GM20431 (cell line): ENCODE data around the gene RAB4A.
"Not testable (repeated sequence)": the region's sequence is repeated elsewhere in the genome, so short reads cannot be mapped to it uniquely, and the experiment has no call there.

Experiments
- in situ Hi-C: fragments of 300-500 bp; cut with MseI, MboI; formaldehyde crosslinking; loops from one replicate; pipeline ENCODE4 v1.15.0; 2020; ENCODE audit warnings: low sequenced_read_pairs; ENCODE audit not compliant: unreplicated experiment

RAB4A gene

DNA sequence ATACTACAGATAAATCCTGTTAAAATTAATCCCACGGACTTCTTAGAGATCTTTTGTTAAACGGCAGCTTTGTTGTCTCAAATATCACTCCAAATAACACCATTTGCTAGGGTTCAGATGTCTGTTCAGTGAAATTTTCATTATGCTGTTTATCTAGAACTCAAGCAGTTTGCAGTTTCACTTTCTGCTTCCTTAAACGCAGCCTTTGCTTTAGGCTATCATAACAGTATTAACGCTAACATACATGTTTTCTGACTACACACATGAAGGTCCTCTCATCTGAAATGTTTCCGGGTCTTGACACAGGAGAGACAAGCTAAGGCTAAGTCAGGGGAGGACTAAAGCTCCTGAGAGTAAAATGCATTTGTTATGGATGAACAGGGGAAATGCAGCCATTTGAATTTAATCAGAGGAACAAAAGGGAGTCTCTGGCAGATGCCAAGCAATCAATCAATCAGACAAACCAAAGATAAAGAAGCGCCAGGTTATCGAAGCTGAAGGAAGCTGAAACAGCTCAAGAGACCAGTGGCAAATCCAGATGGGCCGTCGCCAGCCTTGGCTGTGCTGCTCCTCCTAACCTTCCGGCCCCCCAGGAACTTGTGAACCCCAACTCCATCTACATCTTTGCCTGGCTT is 55.1 kb downstream of the RAB4A start:
- in situ Hi-C loops = no loop called here

DNA sequence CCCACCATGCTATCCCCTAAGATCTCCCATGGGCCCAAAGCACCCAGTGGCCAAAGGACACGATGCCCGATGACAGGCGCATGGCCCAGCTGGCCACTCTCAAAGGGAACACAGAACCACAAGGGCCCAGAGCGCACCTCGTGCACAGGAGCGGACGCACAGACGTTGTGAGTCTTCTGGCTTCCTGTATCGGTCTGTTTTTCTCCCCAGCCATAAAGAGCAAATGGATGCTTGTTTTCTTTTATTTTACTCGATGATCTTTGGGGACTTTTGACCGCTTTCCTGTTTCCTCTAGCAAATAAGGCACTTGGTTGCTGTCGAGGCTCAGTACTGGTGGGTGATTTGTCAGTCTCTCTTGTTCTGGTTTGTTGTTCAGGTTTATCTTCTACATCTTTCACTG is 55.7 kb downstream of the RAB4A start:
- in situ Hi-C loops = no loop called here

DNA sequence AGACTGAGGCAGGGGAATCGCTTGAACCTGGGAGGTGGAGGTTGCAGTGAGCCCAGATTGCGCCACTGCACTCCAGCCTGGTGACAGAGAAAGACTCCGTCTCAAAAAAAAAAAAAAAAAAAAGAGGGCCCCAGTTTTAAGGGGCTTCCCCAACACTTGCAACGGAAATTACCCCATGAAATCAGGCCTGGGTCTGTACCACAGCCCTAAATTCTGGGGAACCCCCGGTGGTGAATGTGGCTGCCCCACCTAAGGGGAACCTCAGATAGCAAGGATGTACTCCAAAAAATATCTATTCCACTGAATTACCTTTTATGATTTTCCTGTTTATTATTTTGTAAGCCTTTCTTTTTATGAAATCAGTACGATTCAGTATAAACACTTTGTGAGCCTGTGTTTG is 56.9 kb downstream of the RAB4A start:
- in situ Hi-C loops = not testable (repeated sequence)

DNA sequence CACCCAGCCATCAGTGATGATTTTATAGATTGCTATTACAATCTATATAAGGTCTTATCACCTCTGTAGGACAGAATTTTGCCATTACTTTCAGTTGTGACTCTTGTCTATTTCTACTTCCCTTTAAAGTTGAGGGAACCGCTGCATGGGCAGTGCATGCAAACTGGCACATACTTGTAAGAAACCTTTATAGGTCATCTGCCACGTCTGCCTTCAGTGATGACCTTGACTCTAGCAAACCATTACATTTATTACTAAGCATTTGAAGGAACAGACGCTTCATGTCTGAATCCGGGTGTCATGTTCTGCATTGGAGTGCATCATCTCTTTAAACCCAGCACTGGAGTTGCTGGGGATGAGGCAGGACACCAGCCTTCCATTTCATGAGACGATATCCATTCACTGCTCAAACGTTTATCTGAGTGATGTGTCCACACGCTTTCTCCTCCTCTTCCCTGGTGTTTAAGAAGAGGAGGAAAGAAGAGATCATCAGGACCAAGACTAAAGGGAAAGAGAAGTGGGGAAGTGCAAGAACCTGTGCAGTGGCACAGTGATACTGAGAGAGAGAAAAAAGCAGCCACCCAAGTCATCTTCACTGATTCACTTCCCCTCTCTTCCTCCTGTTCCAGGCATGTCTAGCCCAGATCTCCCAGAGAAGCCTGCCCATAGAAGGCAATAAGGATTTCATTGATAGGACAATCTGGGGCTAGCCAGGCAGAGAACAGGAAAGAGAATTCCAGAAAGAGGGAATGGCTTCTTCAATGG is 57.9 kb downstream of the RAB4A start:
- in situ Hi-C loops = no loop called here

DNA sequence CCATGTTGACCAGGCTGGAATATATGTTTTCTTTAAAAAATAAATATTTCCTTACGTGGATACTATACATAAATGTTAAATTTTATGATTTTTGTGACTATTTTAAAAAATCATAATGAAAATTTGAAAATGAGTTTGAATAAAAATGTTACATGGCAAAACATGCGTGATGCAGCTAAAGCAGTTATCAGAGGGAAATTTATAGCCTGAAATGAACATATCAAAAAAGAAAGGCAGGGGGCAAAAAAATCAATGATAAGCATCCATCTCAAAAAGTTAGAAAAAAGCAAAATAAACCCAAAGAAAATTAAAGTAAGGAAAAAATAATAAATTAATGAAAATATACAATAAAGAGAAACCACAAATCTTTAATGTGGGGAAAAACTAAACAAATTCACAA is 63.4 kb downstream of the RAB4A start:
- in situ Hi-C loops = no loop called here

DNA sequence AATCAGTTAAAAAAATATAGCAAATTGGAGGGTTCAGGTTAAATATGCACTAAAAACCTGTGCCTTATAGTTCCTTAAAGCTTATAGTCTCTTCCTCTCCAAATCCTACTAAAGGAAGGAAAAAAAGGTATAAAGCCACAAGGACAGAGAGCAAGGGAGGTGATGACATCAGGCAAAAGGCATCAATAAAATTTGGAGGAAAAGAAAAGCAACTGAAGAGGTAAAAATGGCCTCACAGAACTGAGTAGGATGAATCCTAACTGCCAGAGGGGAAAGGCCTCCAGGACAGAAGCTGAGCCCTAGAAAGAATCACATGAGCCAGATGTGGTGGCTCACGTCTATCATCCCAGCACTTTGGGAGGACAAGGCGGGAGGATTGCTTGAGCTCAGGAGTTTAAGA is 63.8 kb downstream of the RAB4A start:
- in situ Hi-C loops = no loop called here

DNA sequence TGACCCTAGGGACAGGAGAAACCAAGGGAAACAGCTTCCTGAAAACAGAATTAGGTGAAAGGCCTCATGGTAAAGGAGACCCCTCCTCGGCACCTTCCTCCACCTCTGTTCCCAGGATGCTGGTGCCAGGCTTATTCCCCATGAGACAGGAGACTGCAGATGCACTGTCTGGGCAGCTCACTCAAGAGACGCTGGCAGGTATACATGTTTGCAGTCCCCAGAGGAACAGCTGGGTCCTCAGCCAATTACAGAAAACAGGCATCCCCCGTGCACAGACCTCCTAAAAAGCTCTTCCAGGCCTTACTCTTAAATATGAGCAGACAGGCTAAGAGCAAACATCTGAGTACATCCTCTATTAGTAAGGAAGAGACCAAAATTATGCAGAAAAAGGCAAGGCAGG is 65.4 kb downstream of the RAB4A start:
- in situ Hi-C loops = no loop called here

DNA sequence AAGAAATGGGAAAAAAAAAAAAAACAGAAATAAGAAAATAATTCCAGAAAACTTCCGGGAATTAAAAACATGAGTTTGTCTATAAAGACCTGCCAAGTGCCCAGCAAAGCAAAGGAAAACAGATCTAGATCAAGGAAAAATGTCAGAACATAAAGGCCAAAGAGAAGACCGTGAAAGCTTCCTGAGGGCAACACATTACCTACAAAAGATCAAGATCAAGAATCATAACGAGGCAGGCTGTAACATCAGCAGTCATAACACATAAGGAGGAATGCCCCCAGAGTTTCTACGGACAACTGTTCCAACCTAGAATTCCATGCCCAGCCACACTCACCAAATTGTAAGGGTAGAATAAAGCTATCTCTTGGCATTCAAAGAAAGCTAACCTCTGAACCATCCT is 68.2 kb downstream of the RAB4A start:
- in situ Hi-C loops = no loop called here

DNA sequence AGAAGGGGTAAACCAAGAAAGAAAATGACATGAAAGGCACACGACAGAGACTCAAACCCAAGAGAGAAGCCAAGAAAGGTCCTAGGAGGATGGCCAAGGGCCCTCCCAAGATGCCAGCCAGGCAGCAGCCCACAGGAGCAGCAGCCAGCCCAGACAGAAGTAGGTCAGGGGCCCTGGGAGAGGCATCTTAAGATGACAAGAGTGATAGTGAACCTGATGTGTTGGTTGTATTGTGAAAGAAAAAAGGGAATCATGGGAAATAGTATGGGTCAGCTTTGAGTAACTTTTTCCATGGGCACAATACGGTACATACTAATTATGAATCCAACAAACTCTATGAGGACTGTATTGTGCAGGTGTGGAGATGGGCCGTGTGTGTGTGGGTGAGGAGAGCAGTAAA is 68.6 kb downstream of the RAB4A start:
- in situ Hi-C loops = no loop called here

DNA sequence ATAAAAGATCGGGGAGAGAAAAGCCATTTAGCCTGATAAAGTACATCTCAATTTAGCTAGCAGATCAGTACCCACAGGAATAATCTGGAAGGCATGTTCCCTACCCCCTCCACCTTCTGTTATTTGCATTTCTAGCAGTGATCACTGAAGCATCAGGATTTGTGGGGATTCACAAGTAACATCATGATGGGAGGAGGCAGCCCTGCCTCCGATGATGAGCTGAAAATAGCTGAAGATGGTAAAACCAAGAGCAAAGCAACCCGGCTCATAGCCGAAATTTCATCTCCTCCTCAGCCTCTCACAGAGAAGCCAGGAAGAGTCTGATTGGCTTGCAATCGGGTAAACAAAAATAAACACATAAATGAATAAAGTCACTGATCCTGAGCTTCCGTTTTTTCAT is 69.6 kb downstream of the RAB4A start:
- in situ Hi-C loops = no loop called here

DNA sequence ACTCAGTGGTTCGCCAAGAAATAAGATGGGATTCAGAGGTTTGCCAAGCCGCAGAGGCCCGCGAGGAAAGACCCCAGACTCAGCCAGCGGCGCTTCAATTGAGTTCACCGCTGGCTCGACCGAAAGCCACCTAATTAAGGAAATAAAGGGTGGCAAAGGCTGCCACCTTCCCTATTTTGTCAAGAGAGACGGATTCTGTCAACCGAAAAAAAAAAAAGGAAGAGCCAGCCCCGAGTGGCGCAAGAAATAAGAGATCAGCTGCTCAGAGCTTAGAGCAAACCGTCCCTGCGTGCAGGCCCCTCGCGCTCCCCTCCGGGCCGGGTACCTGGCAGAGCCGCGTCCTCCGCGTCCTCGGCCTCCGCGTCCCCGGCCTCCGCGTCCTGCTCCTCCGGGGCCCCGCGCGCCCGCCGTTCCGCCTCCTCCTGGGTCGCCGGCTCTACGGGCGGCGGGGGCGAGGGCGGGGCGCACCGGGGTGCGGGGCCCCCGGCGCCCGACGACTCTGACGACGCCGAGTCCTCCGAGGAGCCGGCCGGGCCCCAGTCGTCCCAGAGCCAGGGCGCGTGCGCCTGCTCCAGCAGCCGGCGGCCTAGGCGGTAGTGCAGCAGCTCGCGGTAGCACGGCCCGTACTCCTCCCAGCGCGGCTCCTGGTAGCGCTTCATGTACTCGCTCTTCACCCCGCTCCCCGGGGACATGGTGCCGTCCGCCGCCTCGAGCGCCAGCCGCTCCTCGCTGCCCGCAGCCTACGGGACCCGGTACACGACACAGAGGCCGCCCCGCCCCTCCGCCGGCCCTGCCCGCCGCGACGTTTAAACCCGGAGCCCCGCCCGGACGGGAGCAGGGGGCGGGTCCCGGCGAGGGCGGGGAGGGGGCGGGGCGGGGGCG is 71.1 kb downstream of the RAB4A start:
- in situ Hi-C loops = no loop called here

DNA sequence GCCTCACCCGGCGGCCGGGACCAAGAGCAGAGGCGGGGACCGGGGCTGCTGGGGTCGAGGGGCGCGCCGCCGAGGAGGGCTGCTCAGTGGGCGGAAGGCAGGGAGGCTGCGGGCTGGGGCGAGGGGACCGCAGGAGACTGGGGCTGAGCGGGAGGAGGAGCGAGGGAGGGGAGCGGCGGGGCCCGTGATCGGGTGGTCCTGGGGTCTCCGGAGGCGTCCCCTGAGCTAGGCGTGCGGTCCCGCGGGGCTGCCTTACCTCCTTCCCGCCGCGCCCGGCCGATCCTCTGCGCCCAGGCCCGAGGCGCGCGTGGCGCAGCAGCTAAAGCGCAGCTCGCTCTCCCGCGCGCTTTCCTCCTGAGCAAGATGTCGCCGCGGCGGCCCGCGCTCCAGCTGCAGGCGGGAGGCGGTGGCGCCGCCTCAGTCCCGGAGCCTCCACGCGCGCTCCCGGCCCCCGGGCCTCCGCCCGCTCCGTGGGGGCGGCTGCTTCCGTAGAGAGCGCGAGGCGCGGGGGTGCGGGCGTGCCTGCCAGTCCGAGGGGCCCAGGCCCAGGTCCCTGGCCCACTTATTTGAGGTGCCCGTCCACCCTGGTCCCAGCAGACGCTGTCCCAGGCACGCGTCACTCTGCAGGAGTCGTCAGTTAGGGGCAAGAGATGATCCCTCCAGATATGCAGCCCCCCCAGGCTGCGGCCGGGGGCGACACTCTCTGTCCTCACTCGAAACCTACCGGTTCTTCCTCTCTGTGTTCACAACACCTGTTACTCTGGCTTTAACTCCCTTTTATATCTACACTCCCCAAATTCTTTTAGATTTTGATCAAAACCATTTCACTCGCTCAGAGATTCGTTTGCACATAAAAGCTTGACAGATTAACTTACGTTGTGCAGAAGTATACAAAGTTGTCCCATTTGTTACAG is 72.0 kb downstream of the RAB4A start, which contains the start of gene CCSAP:
TSS of gene CCSAP (minus strand) at position 392 of the 914 bp plus-strand sequence. CDS start 582 bp downstream, outside the sequence.
- in situ Hi-C loops = no loop called here

DNA sequence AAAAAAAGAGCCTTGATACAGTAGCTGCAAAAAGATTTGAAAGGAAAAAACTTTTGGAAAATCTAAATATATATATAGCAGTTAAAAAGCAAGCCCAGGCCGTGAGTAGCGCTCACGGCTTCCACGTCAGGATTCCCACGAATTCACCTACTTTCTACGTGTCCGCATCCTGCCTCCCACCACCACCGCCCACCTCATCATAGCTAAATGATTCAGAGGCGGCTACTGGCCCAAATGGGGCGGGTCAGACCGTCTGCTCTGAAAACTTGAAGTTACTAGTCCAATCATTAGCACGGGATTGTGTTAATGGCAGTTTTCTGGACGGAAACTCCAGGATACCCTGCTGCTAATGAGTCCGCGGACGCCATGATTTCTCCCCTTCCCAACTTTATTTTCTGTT is 73.2 kb downstream of the RAB4A start:
- in situ Hi-C loops = no loop called here

DNA sequence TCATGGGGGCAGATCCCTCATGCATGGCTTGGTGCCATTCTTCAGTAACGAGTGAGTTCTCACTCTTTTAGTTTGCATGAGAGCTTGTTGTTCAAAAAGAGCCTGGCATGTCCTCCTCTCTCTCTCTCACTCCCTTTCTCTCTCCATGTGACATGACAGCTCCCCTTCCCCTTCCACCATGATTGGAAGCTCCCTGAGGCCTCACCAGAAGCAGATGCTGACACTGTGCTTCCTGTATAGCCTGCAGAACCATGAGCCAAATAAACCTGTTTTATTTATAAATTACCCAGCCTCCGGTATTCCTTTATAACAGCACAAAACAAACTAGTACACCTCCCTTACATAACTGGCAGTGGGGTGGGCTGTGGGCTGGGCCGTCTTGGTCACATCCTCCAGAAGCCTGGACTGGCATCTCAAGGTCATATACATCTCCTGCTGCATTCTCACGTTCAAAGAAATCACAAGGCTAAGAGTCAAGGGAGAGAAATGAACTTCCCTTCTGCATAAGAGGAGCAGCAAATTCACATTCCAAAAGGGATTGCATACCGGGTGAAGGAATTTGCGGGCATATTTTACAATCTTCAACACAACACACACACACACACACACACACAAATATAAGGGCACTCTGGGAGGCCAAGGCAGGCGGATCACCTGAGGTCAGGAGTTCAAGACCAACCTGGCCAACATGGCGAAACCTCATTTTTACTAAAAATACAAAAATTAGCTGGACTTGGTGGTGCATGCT is 74.2 kb downstream of the RAB4A start:
- in situ Hi-C loops = no loop called here

DNA sequence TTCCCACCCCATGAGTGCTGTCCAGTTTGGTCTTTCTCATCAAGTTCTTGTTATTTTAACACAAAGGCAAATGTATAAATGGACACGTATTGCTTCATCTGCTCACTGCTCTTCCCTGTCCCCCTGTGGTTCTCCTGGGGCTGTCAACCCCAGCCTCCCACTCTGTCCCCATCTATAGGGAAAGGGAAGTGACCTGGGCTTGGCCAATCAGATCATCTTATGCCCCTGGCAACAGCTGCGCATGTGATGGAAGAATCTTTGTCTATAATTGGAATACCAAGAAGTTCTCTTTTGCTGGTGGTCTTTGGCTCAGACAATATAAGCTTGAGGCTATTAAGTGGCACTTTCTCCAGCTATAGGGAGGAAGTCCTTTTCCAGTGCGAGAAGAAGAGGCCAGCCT is 76.6 kb downstream of the RAB4A start:
- in situ Hi-C loops = no loop called here

DNA sequence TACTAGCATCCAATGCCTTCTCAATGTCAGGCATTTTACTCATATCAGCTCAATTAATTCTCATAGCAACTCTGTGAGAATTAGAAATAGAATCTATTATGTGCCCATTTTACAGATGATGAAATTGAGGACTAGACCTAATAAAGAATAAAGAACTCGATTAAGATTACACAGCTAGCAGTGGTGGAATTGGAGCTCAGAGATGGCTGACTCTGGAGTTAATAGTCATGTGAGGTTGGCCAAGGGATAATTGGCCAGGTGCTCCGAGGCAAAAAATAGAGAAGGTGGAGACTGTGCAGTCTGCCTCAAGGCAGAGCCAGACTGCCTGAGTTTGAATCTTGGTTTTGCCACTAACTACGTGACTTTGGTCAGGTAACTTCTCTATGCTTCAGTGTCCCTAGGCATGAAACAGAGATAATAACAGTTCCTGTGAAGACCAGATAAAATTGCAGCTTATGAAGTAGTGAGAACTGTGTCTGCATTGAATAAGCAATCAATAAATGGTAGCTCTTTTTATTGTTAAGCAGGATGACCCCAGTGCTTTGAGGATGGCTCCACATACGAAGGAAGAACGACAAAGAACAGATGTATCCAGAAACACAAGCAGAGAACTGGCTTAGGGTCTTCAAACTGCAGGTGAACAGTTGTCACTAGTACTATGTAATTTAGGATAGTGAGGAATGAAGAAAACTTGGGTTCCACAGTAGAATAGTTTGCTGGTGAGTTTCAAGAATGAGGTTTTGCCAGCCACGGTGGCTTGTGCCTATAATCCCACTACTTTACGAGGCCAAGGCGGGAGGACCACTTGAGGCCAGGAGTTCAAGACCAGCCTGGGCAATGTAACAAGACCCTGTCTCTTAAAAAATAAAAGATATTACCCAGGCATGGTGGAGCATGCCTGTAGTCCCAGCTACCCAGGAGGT is 78.8 kb downstream of the RAB4A start:
- in situ Hi-C loops = no loop called here

DNA sequence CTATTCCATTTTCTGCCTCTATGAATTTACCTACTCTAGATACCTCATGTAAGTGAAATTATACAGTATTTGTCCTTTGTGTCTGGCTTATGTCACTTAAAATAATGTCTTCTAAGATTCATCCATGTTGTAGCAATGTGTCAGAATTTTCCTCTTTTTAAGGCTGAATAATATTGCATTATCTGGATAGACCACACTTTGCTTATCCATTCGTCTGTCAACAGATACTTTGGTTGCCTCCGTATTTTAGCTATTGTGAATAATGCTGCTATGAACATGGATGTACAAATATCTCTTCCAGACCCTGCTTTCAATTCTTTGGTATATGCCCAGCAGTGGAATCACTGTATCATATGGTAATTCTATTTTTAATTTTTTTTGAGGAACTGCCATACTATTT is 82.1 kb downstream of the RAB4A start:
- in situ Hi-C loops = no loop called here

DNA sequence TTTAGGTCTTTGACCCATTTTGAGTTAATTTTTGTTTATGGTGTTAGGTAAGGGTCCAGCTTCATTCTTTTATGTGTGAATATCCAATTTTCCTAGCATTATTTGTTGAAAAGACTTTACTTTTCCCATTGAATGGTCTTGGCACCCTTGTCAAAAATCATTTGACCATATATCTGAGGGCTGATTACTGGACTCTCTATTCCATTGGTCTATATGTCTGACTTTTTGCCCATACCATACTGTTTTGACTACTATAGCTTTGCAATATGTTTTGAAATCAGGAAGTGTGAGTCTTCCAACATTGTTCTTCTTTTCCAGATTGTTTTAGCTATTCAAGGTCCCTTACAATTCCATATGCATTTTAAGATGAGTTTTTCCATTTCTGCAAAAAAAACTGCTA is 83.3 kb downstream of the RAB4A start:
- in situ Hi-C loops = no loop called here
